Skeletal muscle satellite cell (primary cell): ENCODE results near the gene ANTXR2.

Experiments used
- H3K27me3 ChIP-seq: 2 replicates; pipeline ENCODE4 v1.7.0; 2013; ENCODE audit warnings: low read length; ENCODE audit not compliant: control insufficient read depth, insufficient read depth
- H3K36me3 ChIP-seq: 2 replicates; pipeline ENCODE4 v1.7.0; 2013; ENCODE audit warnings: mild to moderate bottlenecking, control low read depth, low read length; ENCODE audit not compliant: insufficient read depth
- H3K4me1 ChIP-seq: 2 replicates; pipeline ENCODE4 v1.7.0; 2013; ENCODE audit warnings: low read length; ENCODE audit not compliant: control insufficient read depth, insufficient read depth
- H3K4me2 ChIP-seq: 2 replicates; pipeline ENCODE4 v1.7.0; 2013; ENCODE audit warnings: mild to moderate bottlenecking, low read length
- H3K4me3 ChIP-seq: 2 replicates; pipeline ENCODE4 v1.7.0; 2013; ENCODE audit warnings: low read length
- H3K9ac ChIP-seq: 2 replicates; pipeline ENCODE4 v1.7.0; 2013; ENCODE audit warnings: mild to moderate bottlenecking, low read depth, low read length, moderate library complexity
- H3K9me3 ChIP-seq: replicated peaks from 2 replicates; pipeline ENCODE4 v1.7.0; 2013; ENCODE audit warnings: mild to moderate bottlenecking, control low read depth, low read length

Gene ANTXR2

GRCh38 chr4:79979785-79980437 lies 93.1 kb downstream of the ANTXR2 start:
- Histone ChIP-seq H3K4me3 (no peak overlapping the region), H3K36me3 (peaks cover 59% of the 10 kb centered on the region), H3K9ac (no peak overlapping the region), H3K9me3 (no peaks in the 10 kb centered on the region), H3K27me3 (no peaks in the 10 kb centered on the region), H3K4me2 (no peak overlapping the region), H3K4me1 (no peaks in the 10 kb centered on the region)

- Histone ChIP-seq H3K4me3 (no peak overlapping the region), H3K9ac (no peak overlapping the region), H3K4me1 (no peaks in the 10 kb centered on the region), H3K4me2 (no peak overlapping the region), H3K36me3 (peaks cover 55% of the 10 kb centered on the region), H3K9me3 (no peaks in the 10 kb centered on the region), H3K27me3 (no peaks in the 10 kb centered on the region)
Measured at GRCh38 chr4:79977131-79977840, 95.7 kb downstream of the ANTXR2 start.

GRCh38 chr4:79964400-79965211 lies 108.4 kb downstream of the ANTXR2 start:
- Histone ChIP-seq H3K36me3 (peaks cover 15% of the 10 kb centered on the region), H3K27me3 (no peaks in the 10 kb centered on the region), H3K4me2 (no peak overlapping the region), H3K4me1 (no peaks in the 10 kb centered on the region), H3K4me3 (no peak overlapping the region), H3K9me3 (no peaks in the 10 kb centered on the region), H3K9ac (no peak overlapping the region)

- H3K36me3 ChIP-seq: peaks cover 15% of the 10 kb centered on the region
- H3K4me1 ChIP-seq: no peaks in the 10 kb centered on the region
- no peak overlapping the region for H3K4me2 ChIP-seq
- no peak overlapping the region for H3K4me3 ChIP-seq
- no peaks in the 10 kb centered on the region for H3K27me3 ChIP-seq
- no peaks in the 10 kb centered on the region for H3K9me3 ChIP-seq
- H3K9ac ChIP-seq: no peak overlapping the region
Measured at GRCh38 chr4:79964020-79964399, 109.0 kb downstream of the ANTXR2 start.

GRCh38 chr4:79959652-79960051 lies 113.4 kb downstream of the ANTXR2 start:
- H3K36me3 ChIP-seq: peaks cover 9% of the 10 kb centered on the region
- H3K4me3 ChIP-seq: no peak overlapping the region
- no peaks in the 10 kb centered on the region for H3K4me1 ChIP-seq
- no peak overlapping the region for H3K4me2 ChIP-seq
- no peak overlapping the region for H3K9ac ChIP-seq
- H3K9me3 ChIP-seq: no peaks in the 10 kb centered on the region
- H3K27me3 ChIP-seq: no peaks in the 10 kb centered on the region

- H3K9ac ChIP-seq: no peak overlapping the region
- no peaks in the 10 kb centered on the region for H3K9me3 ChIP-seq
- no peaks in the 10 kb centered on the region for H3K4me1 ChIP-seq
- no peak overlapping the region for H3K4me2 ChIP-seq
- H3K27me3 ChIP-seq: no peaks in the 10 kb centered on the region
- H3K4me3 ChIP-seq: no peak overlapping the region
- no peaks in the 10 kb centered on the region for H3K36me3 ChIP-seq
Measured at GRCh38 chr4:79958466-79959264, 114.4 kb downstream of the ANTXR2 start.

- no peaks in the 10 kb centered on the region for H3K9me3 ChIP-seq
- H3K4me3 ChIP-seq: no peak overlapping the region
Measured at GRCh38 chr4:79949178-79949577, 123.9 kb downstream of the ANTXR2 start.

GRCh38 chr4:79948739-79949138 lies 124.3 kb downstream of the ANTXR2 start:
- Histone ChIP-seq H3K36me3 (no peaks in the 10 kb centered on the region), H3K27me3 (no peaks in the 10 kb centered on the region), H3K4me1 (no peaks in the 10 kb centered on the region), H3K9me3 (no peaks in the 10 kb centered on the region), H3K4me2 (no peak overlapping the region), H3K9ac (no peak overlapping the region), H3K4me3 (no peak overlapping the region)

More at GRCh38 chr4:79949178-79949577, 123.9 kb downstream of the ANTXR2 start:
- H3K27me3 ChIP-seq: no peaks in the 10 kb centered on the region
- H3K4me1 ChIP-seq: no peaks in the 10 kb centered on the region
- H3K9ac ChIP-seq: no peak overlapping the region
- no peak overlapping the region for H3K4me2 ChIP-seq
- H3K36me3 ChIP-seq: no peaks in the 10 kb centered on the region

- Histone ChIP-seq H3K27me3 (no peaks in the 10 kb centered on the region), H3K9me3 (no peaks in the 10 kb centered on the region), H3K9ac (no peak overlapping the region), H3K4me3 (no peak overlapping the region), H3K4me2 (no peak overlapping the region), H3K36me3 (no peaks in the 10 kb centered on the region), H3K4me1 (no peaks in the 10 kb centered on the region)
Measured at GRCh38 chr4:79948261-79948660, 124.8 kb downstream of the ANTXR2 start.

- Histone ChIP-seq H3K4me3 (no peak overlapping the region), H3K9me3 (no peaks in the 10 kb centered on the region), H3K9ac (no peak overlapping the region), H3K4me2 (no peak overlapping the region), H3K36me3 (no peaks in the 10 kb centered on the region), H3K27me3 (no peaks in the 10 kb centered on the region), H3K4me1 (no peaks in the 10 kb centered on the region)
Measured at GRCh38 chr4:79947386-79947785, 125.6 kb downstream of the ANTXR2 start.

- Histone ChIP-seq H3K4me2 (no peak overlapping the region), H3K9me3 (no peaks in the 10 kb centered on the region), H3K36me3 (no peaks in the 10 kb centered on the region), H3K4me1 (no peaks in the 10 kb centered on the region), H3K9ac (no peak overlapping the region), H3K4me3 (no peak overlapping the region), H3K27me3 (no peaks in the 10 kb centered on the region)
Measured at GRCh38 chr4:79935274-79935673, 137.8 kb downstream of the ANTXR2 start.
